ENCODE results near the gene ICAM3.

DNA sequence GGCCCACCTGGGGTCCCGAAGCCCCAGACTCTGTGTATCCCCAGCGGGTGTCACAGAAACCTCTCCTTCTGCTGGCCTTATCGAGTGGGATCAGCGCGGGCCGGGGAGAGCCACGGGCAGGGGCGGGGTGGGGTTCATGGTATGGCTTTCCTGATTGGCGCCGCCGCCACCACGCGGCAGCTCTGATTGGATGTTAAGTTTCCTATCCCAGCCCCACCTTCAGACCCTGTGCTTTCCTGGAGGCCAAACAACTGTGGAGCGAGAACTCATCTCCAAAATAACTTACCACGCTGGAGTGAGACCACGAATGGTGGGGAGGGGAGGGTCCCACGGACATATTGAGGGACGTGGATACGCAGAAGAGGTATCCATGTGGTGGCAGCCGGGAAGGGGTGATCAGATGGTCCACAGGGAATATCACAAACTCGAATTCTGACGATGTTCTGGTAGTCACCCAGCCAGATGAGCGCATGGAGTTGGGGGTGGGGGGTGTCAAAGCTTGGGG lies 50.7 kb downstream of the ICAM3 start:
- TF ChIP-seq, protein P1, sequence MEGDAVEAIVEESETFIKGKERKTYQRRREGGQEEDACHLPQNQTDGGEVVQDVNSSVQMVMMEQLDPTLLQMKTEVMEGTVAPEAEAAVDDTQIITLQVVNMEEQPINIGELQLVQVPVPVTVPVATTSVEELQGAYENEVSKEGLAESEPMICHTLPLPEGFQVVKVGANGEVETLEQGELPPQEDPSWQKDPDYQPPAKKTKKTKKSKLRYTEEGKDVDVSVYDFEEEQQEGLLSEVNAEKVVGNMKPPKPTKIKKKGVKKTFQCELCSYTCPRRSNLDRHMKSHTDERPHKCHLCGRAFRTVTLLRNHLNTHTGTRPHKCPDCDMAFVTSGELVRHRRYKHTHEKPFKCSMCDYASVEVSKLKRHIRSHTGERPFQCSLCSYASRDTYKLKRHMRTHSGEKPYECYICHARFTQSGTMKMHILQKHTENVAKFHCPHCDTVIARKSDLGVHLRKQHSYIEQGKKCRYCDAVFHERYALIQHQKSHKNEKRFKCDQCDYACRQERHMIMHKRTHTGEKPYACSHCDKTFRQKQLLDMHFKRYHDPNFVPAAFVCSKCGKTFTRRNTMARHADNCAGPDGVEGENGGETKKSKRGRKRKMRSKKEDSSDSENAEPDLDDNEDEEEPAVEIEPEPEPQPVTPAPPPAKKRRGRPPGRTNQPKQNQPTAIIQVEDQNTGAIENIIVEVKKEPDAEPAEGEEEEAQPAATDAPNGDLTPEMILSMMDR (optimal IDR thresholded peaks at IDR 0.05 in 1 of 3, IDR thresholded peaks at IDR 0.05 in 1 of 3, conservative IDR thresholded peaks at IDR 0.05 in 1 of 3; ENCODE audit: extremely low read depth in 1 of 3, insufficient read depth in 2 of 3, low read length in 3 of 3): no peak
- no peak for TF ChIP-seq EZH2 (IDR thresholded peaks at IDR 0.05; ENCODE audit: low read length)

Data from keratinocyte (primary cell).